AG09309 (cell line): ENCODE data around the gene AFF3.

Experiments used
- DNase-seq: peaks from one replicate; pipeline ENCODE4 v3.0.0-alpha.2; 2010; ENCODE audit warnings: low read depth
- H3K4me3 ChIP-seq: 2 replicates; pipeline ENCODE4 v1.5.1; 2011; ENCODE audit warnings: mild to moderate bottlenecking, low read depth, low read length, moderate library complexity; ENCODE audit not compliant: control insufficient read depth
- TF ChIP-seq, protein P1 (sequence below): IDR thresholded peaks from 2 replicates; pipeline ENCODE4 v1.5.1; 2011; ENCODE audit warnings: mild to moderate bottlenecking, low read depth, low read length, inconsistent platforms; ENCODE audit not compliant: insufficient read depth, control insufficient read depth; ENCODE audit errors: missing control alignments

Gene AFF3

DNA sequence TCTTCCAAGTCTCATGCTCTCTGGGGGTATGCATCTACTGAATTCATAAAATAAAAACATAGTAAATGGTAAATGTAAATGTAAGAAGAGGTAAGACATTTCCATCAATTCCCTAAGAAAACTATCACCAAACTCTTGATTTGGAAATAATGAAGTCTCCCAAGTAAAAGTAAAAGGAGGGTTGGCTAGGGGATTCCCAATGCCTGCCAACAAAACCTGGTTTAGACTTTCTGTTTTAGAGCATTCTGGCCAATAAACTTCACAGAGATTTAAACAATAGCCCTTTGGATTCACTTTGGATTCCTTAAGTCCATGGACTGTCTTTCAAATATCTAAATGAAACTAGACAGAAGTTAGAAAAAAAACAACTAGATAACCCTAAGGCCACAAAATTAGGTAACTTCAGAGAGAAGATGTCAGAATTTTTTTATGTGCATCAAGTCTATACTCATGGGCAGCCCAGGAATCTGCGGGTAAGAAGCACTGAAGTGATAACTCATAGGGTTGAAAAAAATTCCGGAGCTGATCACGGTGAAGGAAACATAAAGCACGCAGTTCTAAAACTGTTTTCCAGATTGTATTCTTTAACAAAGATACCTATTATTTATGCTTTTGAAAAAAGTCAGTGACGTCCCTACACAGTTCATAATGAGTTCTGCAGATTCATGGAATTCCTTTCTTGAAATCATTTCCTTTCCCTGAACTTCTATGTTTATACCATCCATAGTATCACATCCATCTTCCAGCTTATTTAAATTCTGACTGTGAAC lies 263.6 kb downstream of the AFF3 start:
- TF ChIP-seq, protein P1, sequence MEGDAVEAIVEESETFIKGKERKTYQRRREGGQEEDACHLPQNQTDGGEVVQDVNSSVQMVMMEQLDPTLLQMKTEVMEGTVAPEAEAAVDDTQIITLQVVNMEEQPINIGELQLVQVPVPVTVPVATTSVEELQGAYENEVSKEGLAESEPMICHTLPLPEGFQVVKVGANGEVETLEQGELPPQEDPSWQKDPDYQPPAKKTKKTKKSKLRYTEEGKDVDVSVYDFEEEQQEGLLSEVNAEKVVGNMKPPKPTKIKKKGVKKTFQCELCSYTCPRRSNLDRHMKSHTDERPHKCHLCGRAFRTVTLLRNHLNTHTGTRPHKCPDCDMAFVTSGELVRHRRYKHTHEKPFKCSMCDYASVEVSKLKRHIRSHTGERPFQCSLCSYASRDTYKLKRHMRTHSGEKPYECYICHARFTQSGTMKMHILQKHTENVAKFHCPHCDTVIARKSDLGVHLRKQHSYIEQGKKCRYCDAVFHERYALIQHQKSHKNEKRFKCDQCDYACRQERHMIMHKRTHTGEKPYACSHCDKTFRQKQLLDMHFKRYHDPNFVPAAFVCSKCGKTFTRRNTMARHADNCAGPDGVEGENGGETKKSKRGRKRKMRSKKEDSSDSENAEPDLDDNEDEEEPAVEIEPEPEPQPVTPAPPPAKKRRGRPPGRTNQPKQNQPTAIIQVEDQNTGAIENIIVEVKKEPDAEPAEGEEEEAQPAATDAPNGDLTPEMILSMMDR, result no peak
- DNase-seq, result no peak
- no peak overlapping the region for H3K4me3 ChIP-seq

DNA sequence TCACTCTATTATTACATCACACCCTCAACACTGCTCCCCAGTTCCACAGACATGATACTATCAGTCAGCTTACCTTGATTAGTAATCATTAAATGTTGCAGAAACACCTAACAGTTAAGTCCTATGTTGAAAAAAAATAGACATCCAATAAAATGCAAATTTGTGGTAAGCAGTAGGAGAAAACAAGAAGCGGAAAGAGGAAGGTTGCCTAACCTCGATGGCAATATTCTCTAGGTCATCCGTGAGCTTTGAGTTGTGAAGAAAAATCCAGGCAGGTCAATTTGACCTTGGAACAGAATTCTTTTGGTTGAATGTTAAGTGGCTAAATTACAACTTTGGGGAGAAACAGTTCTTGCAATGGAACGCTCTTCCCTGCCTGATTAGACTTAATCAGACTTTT lies 264.4 kb downstream of the AFF3 start:
- no peak for DNase-seq
- TF ChIP-seq, protein P1, result no peak
- no peak overlapping the region for H3K4me3 ChIP-seq

DNA sequence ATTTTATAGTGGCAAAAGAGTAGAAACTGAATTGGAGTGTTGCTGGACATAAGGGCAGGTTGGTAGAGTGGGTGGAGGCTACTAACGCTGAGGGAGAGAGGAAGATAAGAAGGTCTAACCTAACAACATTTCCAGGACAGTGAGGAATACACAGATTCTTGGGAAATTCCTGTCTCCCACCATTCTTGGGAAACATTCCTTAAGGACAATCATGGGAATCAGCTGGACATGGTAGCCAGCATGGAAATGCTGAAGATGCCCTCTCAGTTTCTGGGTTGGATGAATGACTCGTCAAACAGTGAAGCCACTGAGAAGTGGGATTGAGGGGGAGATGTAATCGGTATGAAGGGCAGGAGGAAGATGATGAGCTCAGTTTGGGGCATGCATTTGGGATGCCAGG lies 265.4 kb downstream of the AFF3 start:
- TF ChIP-seq, protein P1, result no peak

DNA sequence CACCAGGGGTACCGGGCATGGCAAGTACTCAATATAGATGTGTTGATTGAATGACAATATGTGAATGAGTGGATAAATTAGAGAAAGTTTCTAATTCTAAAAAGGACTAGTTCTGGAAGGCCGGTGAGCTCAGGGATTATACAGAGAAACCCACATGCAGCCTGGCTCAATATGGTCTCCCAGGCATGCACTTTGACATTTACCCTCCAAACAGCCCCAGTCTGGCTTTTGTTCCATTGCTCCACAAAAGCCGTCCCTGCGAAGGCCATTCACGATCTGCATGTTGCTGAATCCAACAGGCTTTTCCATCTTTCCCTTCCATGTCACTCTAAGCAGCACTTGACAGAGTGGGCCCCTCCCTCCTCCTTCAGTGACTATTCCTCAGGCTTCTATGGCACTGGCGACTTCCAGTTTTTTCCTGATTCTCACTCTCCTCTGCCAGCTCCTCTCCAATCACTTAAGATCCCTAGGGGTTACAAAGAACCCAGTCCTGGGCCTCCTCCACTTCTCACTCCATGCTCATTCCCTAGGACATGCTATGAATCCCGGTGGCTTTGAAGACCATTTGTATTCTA lies 266.7 kb downstream of the AFF3 start:
- no peak for DNase-seq
- H3K4me3 ChIP-seq, result no peak overlapping the region
- TF ChIP-seq, protein P1, result no peak

More for the DNA sequence above, 265.4 kb downstream of the AFF3 start:
- no peak overlapping the region for H3K4me3 ChIP-seq
- DNase-seq, result no peak

DNA sequence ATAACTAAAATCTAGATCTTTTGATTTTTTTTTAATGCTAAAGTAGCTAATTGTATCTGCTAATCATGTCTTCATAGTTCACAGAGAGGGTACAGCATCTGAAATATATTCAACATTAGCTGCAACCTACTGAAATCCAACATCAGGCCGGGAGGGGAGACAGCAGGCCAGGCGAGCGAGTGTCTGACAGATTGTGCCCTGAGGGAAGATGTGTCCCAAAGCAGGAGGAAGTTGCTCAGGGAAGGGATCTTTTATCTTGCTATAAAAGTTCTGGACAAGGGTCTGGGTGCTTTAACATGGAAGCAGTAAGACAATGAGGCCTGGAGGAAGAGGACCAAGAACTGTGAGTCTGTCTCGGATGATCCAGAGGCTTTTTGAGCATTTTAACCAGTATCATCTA lies 274.1 kb downstream of the AFF3 start:
- H3K4me3 ChIP-seq, result no peak overlapping the region
- TF ChIP-seq, protein P1, result no peak
- DNase-seq, result no peak

DNA sequence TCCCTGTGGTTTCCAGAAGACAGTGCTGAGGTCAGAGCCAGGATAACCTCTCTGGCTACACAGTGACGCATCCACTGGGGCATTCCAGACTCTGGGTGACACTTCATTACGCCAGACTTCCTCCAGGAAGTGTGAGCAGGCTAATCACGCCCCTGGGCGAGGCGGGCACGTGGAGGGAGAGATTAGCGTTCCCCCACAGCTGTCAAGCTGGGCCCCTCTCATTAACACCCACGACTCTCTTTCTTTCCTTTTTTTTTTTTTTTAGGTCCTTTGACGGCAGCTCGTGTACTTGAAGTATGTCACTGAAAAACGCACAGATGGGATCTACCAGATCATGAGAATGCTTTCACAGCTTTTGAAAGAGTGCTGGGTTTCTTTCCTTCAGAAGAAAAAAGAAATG lies 274.6 kb downstream of the AFF3 start:
- no peak overlapping the region for H3K4me3 ChIP-seq
- TF ChIP-seq, protein P1, result no peak
- DNase-seq, result no peak
